HG03469 (cell line): ENCODE results near the gene EIF2B1.

Source experiments
- ATAC-seq: cut with Tn5 transposase; IDR thresholded peaks from one replicate; pipeline ENCODE4 v1.9.1; 2021; ENCODE audit warnings: mild to moderate bottlenecking, moderate library complexity, moderate number of reproducible peaks; ENCODE audit not compliant: unreplicated experiment

Gene EIF2B1

GRCh38 chr12:123633379-123634141 lies at the start of gene EIF2B1, which contains the start of gene GTF2H3:
EIF2B1 (minus strand) TSS chr12:123633686; CDS start chr12:123633557, 129 bp downstream.
GTF2H3 (plus strand) TSS chr12:123633829; CDS start chr12:123633860, 31 bp downstream.
- ATAC-seq = peak; percentile 83

- ATAC-seq = no peak
These were observed 48.1 kb upstream of the EIF2B1 start for GRCh38 chr12:123681605-123682004.

GRCh38 chr12:123678981-123679380 lies 45.5 kb upstream of the EIF2B1 start:
- no peak for ATAC-seq

- no peak for ATAC-seq
These were observed 43.3 kb upstream of the EIF2B1 start for GRCh38 chr12:123676616-123677320.

- no peak for ATAC-seq
These were observed 42.0 kb upstream of the EIF2B1 start for GRCh38 chr12:123675436-123675835.

- no peak for ATAC-seq
These were observed 38.4 kb upstream of the EIF2B1 start for GRCh38 chr12:123671876-123672275.

GRCh38 chr12:123670882-123671728 lies 37.6 kb upstream of the EIF2B1 start, which contains the start of gene TCTN2:
TCTN2 (plus strand) TSS chr12:123671113; CDS start chr12:123671241, 128 bp downstream.
- peak; percentile 89 for ATAC-seq

GRCh38 chr12:123667771-123668170 lies 34.3 kb upstream of the EIF2B1 start:
- ATAC-seq = no peak

GRCh38 chr12:123659996-123660727 lies 26.7 kb upstream of the EIF2B1 start:
- ATAC-seq = no peak

- no peak for ATAC-seq
These were observed 23.7 kb upstream of the EIF2B1 start for GRCh38 chr12:123657211-123657610.

GRCh38 chr12:123656392-123656791 lies 22.9 kb upstream of the EIF2B1 start:
- ATAC-seq = no peak

GRCh38 chr12:123655420-123655819 lies 21.9 kb upstream of the EIF2B1 start:
- peak; percentile 57 for ATAC-seq

GRCh38 chr12:123654129-123654701 lies 20.7 kb upstream of the EIF2B1 start:
- ATAC-seq = no peak

- no peak for ATAC-seq
These were observed 14.9 kb upstream of the EIF2B1 start for GRCh38 chr12:123648401-123648800.

- no peak for ATAC-seq
These were observed 12.4 kb upstream of the EIF2B1 start for GRCh38 chr12:123645878-123646277.

GRCh38 chr12:123645380-123645779 lies 11.9 kb upstream of the EIF2B1 start:
- ATAC-seq = no peak

- no peak for ATAC-seq
These were observed 10.4 kb upstream of the EIF2B1 start for GRCh38 chr12:123643911-123644310.

GRCh38 chr12:123634142-123634561 lies 666 bp upstream of the EIF2B1 start:
- no peak for ATAC-seq

GRCh38 chr12:123621619-123622530 lies 11.6 kb downstream of the EIF2B1 start:
- ATAC-seq = no peak
